K562 (cell line): ENCODE results near the gene SLC31A1.

Experiments used
- BRCA1 ChIP-seq, 2 experiments: fragments of 450-650 bp in 1 of 2; sonication (generic) in 1 of 2; formaldehyde crosslinking in 1 of 2; IDR thresholded peaks; 2 replicates each; pipeline versions ENCODE4 v1.5.0 to v1.6.1; 2017 to 2020; ENCODE audit warnings: mild to moderate bottlenecking in 1 of 2, missing genetic modification reagents in 1 of 2
- HIVEP1 ChIP-seq: fragments of 250-450 bp; sonication (Bioruptor Pico); IDR thresholded peaks from 2 replicates; pipeline ENCODE4 v1.4.0; 2020; ENCODE audit warnings: mild to moderate bottlenecking
- HMGN3 ChIP-seq: IDR thresholded peaks from 2 replicates; pipeline ENCODE4 v1.6.1; 2011; ENCODE audit warnings: borderline replicate concordance, low read depth, mild to moderate bottlenecking, mixed read lengths, low read length; ENCODE audit not compliant: insufficient read length; ENCODE audit errors: extremely low read depth
- HNRNPK ChIP-seq: fragments of 200-400 bp; formaldehyde crosslinking; IDR thresholded peaks from one replicate; pipeline ENCODE4 v1.6.1; 2018; ENCODE audit warnings: mild to moderate bottlenecking, low read depth, low read length; ENCODE audit not compliant: poor library complexity, severe bottlenecking
- KDM5B ChIP-seq: fragments of 200-600 bp; sonication (generic); IDR thresholded peaks from 2 replicates; pipeline ENCODE4 v1.6.1; 2012; ENCODE audit warnings: low read depth, mild to moderate bottlenecking, moderate library complexity, low read length, control low read depth, inconsistent platforms; ENCODE audit not compliant: insufficient replicate concordance
- NFATC3 ChIP-seq: fragments of 450-650 bp; IDR thresholded peaks from 2 replicates; pipeline ENCODE4 v1.6.1; 2017; ENCODE audit warnings: mild to moderate bottlenecking
- RB1 ChIP-seq: fragments of 450-650 bp; IDR thresholded peaks from 2 replicates; pipeline ENCODE4 v1.6.1; 2017; ENCODE audit warnings: low read depth, mild to moderate bottlenecking
- ZBTB9 ChIP-seq: fragments of 450-650 bp; formaldehyde crosslinking; IDR thresholded peaks from 2 replicates; pipeline ENCODE4 v1.4.0; 2020; ENCODE audit warnings: mild to moderate bottlenecking, moderate library complexity

- no peak for TF ChIP-seq HMGN3
- no peak for TF ChIP-seq HIVEP1 (CRISPR knock-in tag)
- TF ChIP-seq HNRNPK, result no peak
- TF ChIP-seq ZBTB9 (CRISPR knock-in tag), result no peak
- TF ChIP-seq BRCA1 (IDR thresholded peaks at IDR 0.05), result no peak
- no peak for TF ChIP-seq BRCA1 (CRISPR knock-in tag; IDR thresholded peaks at IDR 0.05)
- TF ChIP-seq NFATC3, result no peak
- no peak for TF ChIP-seq KDM5B
- TF ChIP-seq RB1, result no peak
These were observed 75.6 kb downstream of the SLC31A1 start for GRCh38 chr9:113296796-113297558.
